K562 (cell line): ENCODE data around the gene MOCOS. TPM values are rescaled to one million over a fixed set of nuclear protein-coding genes. Genes with fewer than 3 reads are reported as not detected.

Source experiments
- DPF2 ChIP-seq: fragments of 450-650 bp; IDR thresholded peaks from 2 replicates; pipeline ENCODE4 v1.6.1; 2016
- FOSL1 ChIP-seq: fragments of 200-800 bp; sonication (Bioruptor generic); conservative IDR thresholded peaks from 2 replicates; pipeline ENCODE4 v1.6.1; 2016; ENCODE audit warnings: missing genetic modification characterization, missing compliant biosample characterization
- FOXK2 ChIP-seq, 2 experiments: fragments of 450-650 bp; IDR thresholded peaks in 1 of 2; conservative IDR thresholded peaks in 1 of 2; 2 replicates each; pipeline ENCODE4 v1.6.1; 2016; ENCODE audit warnings: low read depth in 2 of 2, mild to moderate bottlenecking in 1 of 2
- GABPB1 ChIP-seq: sonication (generic); formaldehyde crosslinking; IDR thresholded peaks from 2 replicates; pipeline ENCODE4 v1.8.0; 2022; ENCODE audit warnings: mild to moderate bottlenecking, missing genetic modification reagents
- HDGF ChIP-seq: fragments of 450-650 bp; IDR thresholded peaks from 2 replicates; pipeline ENCODE4 v1.6.1; 2016
- JUND ChIP-seq, 2 experiments: IDR thresholded peaks; 2 replicates in 1 of 2; 3 replicates in 1 of 2; pipeline ENCODE4 v1.6.1; 2011; ENCODE audit warnings: borderline replicate concordance in 2 of 2, low read depth in 2 of 2, low read length in 2 of 2, improper control_type of control experiment in 1 of 2, missing biosample characterization in 1 of 2, missing genetic modification characterization in 1 of 2, missing genetic modification reagents in 1 of 2
- KDM1A ChIP-seq, 2 experiments: fragments of 450-650 bp; IDR thresholded peaks; 2 replicates each; pipeline ENCODE4 v1.6.1; 2016; ENCODE audit warnings: mild to moderate bottlenecking in 2 of 2
- MXD1 ChIP-seq: fragments of 250-450 bp; sonication (Bioruptor Pico); IDR thresholded peaks from 2 replicates; pipeline ENCODE4 v1.8.0; 2021; ENCODE audit warnings: borderline replicate concordance, mild to moderate bottlenecking, moderate library complexity; ENCODE audit not compliant: poor library complexity, severe bottlenecking
- SNAPC5 ChIP-seq: fragments of 250-450 bp; sonication (Bioruptor Pico); IDR thresholded peaks from 2 replicates; pipeline ENCODE4 v1.8.0; 2021; ENCODE audit warnings: moderate library complexity, mild to moderate bottlenecking, inconsistent platforms
- ZNF263 ChIP-seq: sonication (generic); formaldehyde crosslinking; IDR thresholded peaks from 2 replicates; pipeline ENCODE4 v1.8.0; 2022; ENCODE audit warnings: mild to moderate bottlenecking, missing genetic modification reagents, borderline replicate concordance
- ZNF507 ChIP-seq: conservative IDR thresholded peaks from 2 replicates; pipeline ENCODE4 v1.6.1; 2017; ENCODE audit warnings: missing genetic modification characterization, missing compliant biosample characterization
- polyA plus RNA-seq, 8 experiments: library from polyadenylated mRNA; depleted of rRNA in 4 of 8; stranded (reverse) in 5 of 8; unstranded in 3 of 8; fragments of >200 nt; fragmentation: Nextera tagmentation in 2 of 8; fragmentation: Illumina TruSeq in 1 of 8; extraction: Ambion mirVana in 2 of 8; extraction: Trizol in 1 of 8; gene quantifications; 2 replicates each; pipeline versions ENCODE4 v1.2.1 to v1.2.3, GENCODE V29; 2011 to 2014; ENCODE audit warnings: inconsistent platforms in 1 of 8, missing spikeins in 1 of 8
- total RNA-seq, 7 experiments: library from RNA; depleted of rRNA in 6 of 7; stranded (reverse); fragments of >200 nt in 6 of 7; fragmentation: Illumina TruSeq in 2 of 7; extraction: Trizol in 2 of 7; gene quantifications; 2 replicates each; pipeline versions ENCODE4 v1.2.1 to v1.2.3, GENCODE V29; 2011 to 2021; ENCODE audit warnings: low replicate concordance in 1 of 7

The MOCOS gene
- total and polyA plus RNA-seq, 9 of the 15 experiments (the other 6 are each of a cell fraction or from before 2014, with no cell fraction given): 4.5 to 12.4 (median 9.1) TPM

GRCh38 chr18:36309436-36310391 is 122.4 kb downstream of the MOCOS start (continued):
- TF ChIP-seq ZNF507 (tag) (no peak), ZNF263 (CRISPR knock-in tag) (peak; percentile 60), KDM1A (IDR thresholded peaks at IDR 0.05) (no peak), DPF2 (no peak), JUND (IDR thresholded peaks at IDR 0.05; ENCODE audit: borderline replicate concordance, low read depth, low read length) (peak; percentile 25; the same call in 1 of the 2 replicates), JUND (tag; IDR thresholded peaks at IDR 0.05; ENCODE audit: borderline replicate concordance, low read depth, low read length) (no peak), GABPB1 (no peak), FOSL1 (tag) (peak; percentile 83), HDGF (no peak), FOXK2 (conservative IDR thresholded peaks at IDR 0.05 in 1 of 2, IDR thresholded peaks at IDR 0.05 in 1 of 2; ENCODE audit: low read depth in 2 of 2) (no peak), MXD1 (no peak), SNAPC5 (CRISPR knock-in tag) (no peak)
